HG02610 (cell line): ENCODE measurements around the gene HS3ST5.
"Not testable (repeated sequence)": the region's sequence is repeated elsewhere in the genome, so short reads cannot be mapped to it uniquely, and the experiment has no call there.

Source experiments
- ATAC-seq: cut with Tn5 transposase; IDR thresholded peaks from one replicate; pipeline ENCODE4 v1.9.1; 2021; ENCODE audit warnings: mild to moderate bottlenecking, moderate library complexity; ENCODE audit not compliant: unreplicated experiment

HS3ST5 gene

GRCh38 chr6:114061741-114062140, 281.1 kb downstream of the HS3ST5 start:
- no peak for ATAC-seq

GRCh38 chr6:114061116-114061515, 281.7 kb downstream of the HS3ST5 start:
- ATAC-seq = no peak

GRCh38 chr6:114058435-114058834, 284.4 kb downstream of the HS3ST5 start:
- no peak for ATAC-seq

GRCh38 chr6:114055763-114056162, 287.1 kb downstream of the HS3ST5 start:
- no peak for ATAC-seq

- ATAC-seq = no peak
Measured at GRCh38 chr6:114055349-114055748, 287.5 kb downstream of the HS3ST5 start.

- no peak for ATAC-seq
Measured at GRCh38 chr6:114053791-114054190, 289.0 kb downstream of the HS3ST5 start.

GRCh38 chr6:114052141-114052540, 290.7 kb downstream of the HS3ST5 start:
- ATAC-seq = no peak

GRCh38 chr6:114051031-114051430, 291.8 kb downstream of the HS3ST5 start:
- no peak for ATAC-seq

- ATAC-seq = no peak
Measured at GRCh38 chr6:114049367-114049966, 293.4 kb downstream of the HS3ST5 start.

GRCh38 chr6:114044566-114044965, 298.3 kb downstream of the HS3ST5 start:
- ATAC-seq = not testable (repeated sequence)

GRCh38 chr6:114042267-114043016, 300.4 kb downstream of the HS3ST5 start:
- no peak for ATAC-seq

- ATAC-seq = no peak
Measured at GRCh38 chr6:114040871-114041270, 302.0 kb downstream of the HS3ST5 start.

GRCh38 chr6:114039841-114040240, 303.0 kb downstream of the HS3ST5 start:
- no peak for ATAC-seq

GRCh38 chr6:114033606-114034005, 309.2 kb downstream of the HS3ST5 start:
- ATAC-seq = no peak

- ATAC-seq = no peak
Measured at GRCh38 chr6:114032721-114033120, 310.1 kb downstream of the HS3ST5 start.

- ATAC-seq = no peak
Measured at GRCh38 chr6:114030767-114031166, 312.1 kb downstream of the HS3ST5 start.

- no peak for ATAC-seq
Measured at GRCh38 chr6:114024746-114025145, 318.1 kb downstream of the HS3ST5 start.

GRCh38 chr6:114020196-114020595, 322.6 kb downstream of the HS3ST5 start:
- no peak for ATAC-seq

- not testable (repeated sequence) for ATAC-seq
Measured at GRCh38 chr6:114017146-114017545, 325.7 kb downstream of the HS3ST5 start.

- not testable (repeated sequence) for ATAC-seq
Measured at GRCh38 chr6:114014106-114014505, 328.7 kb downstream of the HS3ST5 start.

- ATAC-seq = not testable (repeated sequence)
Measured at GRCh38 chr6:114011486-114011885, 331.3 kb downstream of the HS3ST5 start.

GRCh38 chr6:114010540-114010939, 332.3 kb downstream of the HS3ST5 start:
- no peak for ATAC-seq
